ENCODE results near the gene HRK.

Gene HRK

GRCh38 chr12:116864371-116865160 is 16.7 kb downstream of the HRK start:
- no peak for DNase-seq (ENCODE audit: low spot score)

- DNase-seq (ENCODE audit: low spot score) = peak; percentile 73
These were observed 17.9 kb downstream of the HRK start for GRCh38 chr12:116863275-116863767.

- no peak for DNase-seq (ENCODE audit: low spot score)
These were observed 19.1 kb downstream of the HRK start for GRCh38 chr12:116862167-116862566.

- DNase-seq (ENCODE audit: low spot score) = no peak
These were observed 19.9 kb downstream of the HRK start for GRCh38 chr12:116861320-116861719.

- DNase-seq (ENCODE audit: low spot score) = no peak
These were observed 21.0 kb downstream of the HRK start for GRCh38 chr12:116860263-116860662.

GRCh38 chr12:116859079-116859478 is 22.2 kb downstream of the HRK start:
- no peak for DNase-seq (ENCODE audit: low spot score)

GRCh38 chr12:116856729-116857128 is 24.5 kb downstream of the HRK start:
- no peak for DNase-seq (ENCODE audit: low spot score)

GRCh38 chr12:116855744-116856470 is 25.3 kb downstream of the HRK start:
- no peak for DNase-seq (ENCODE audit: low spot score)

- no peak for DNase-seq (ENCODE audit: low spot score)
These were observed 27.7 kb downstream of the HRK start for GRCh38 chr12:116853507-116853906.

GRCh38 chr12:116852303-116852702 is 28.9 kb downstream of the HRK start:
- DNase-seq (ENCODE audit: low spot score) = no peak

- DNase-seq (ENCODE audit: low spot score) = no peak
These were observed 32.0 kb downstream of the HRK start for GRCh38 chr12:116849216-116849615.

GRCh38 chr12:116843085-116843484 is 38.2 kb downstream of the HRK start:
- DNase-seq (ENCODE audit: low spot score) = no peak

- DNase-seq (ENCODE audit: low spot score) = no peak
These were observed 41.9 kb downstream of the HRK start for GRCh38 chr12:116839287-116839830.

- DNase-seq (ENCODE audit: low spot score) = no peak
These were observed 42.9 kb downstream of the HRK start for GRCh38 chr12:116838365-116838764.

- DNase-seq (ENCODE audit: low spot score) = no peak
These were observed 44.1 kb downstream of the HRK start for GRCh38 chr12:116837097-116837496.

GRCh38 chr12:116835484-116835883 is 45.8 kb downstream of the HRK start:
- no peak for DNase-seq (ENCODE audit: low spot score)

GRCh38 chr12:116833474-116833873 is 47.8 kb downstream of the HRK start:
- no peak for DNase-seq (ENCODE audit: low spot score)

- DNase-seq (ENCODE audit: low spot score) = no peak
These were observed 48.9 kb downstream of the HRK start for GRCh38 chr12:116832353-116832752.

GRCh38 chr12:116827432-116827831 is 53.8 kb downstream of the HRK start:
- DNase-seq (ENCODE audit: low spot score) = no peak

GRCh38 chr12:116821291-116821690 is 60.0 kb downstream of the HRK start:
- DNase-seq (ENCODE audit: low spot score) = peak; percentile 74

GRCh38 chr12:116820064-116820656 is 61.1 kb downstream of the HRK start:
- no peak for DNase-seq (ENCODE audit: low spot score)

- DNase-seq (ENCODE audit: low spot score) = peak; percentile 98
These were observed 62.1 kb downstream of the HRK start for GRCh38 chr12:116818948-116819832.
